HAP-1 (cell line): ENCODE results near the gene NACAD.

Experiments
- DNase-seq, 2 experiments: peaks; one replicate each; pipeline ENCODE4 v3.0.0-alpha.2; 2016 to 2020; ENCODE audit warnings: low spot score in 2 of 2
- H3K27me3 ChIP-seq: fragments of 250-450 bp; sonication (Bioruptor Pico); 2 replicates; pipeline ENCODE4 v1.5.1; 2020; ENCODE audit warnings: low read depth, mild to moderate bottlenecking, moderate library complexity
- H3K36me3 ChIP-seq: fragments of 250-450 bp; sonication (Bioruptor Pico); replicated peaks from 2 replicates; pipeline ENCODE4 v1.5.1; 2020; ENCODE audit warnings: mild to moderate bottlenecking
- H3K4me1 ChIP-seq: fragments of 250-450 bp; sonication (Bioruptor Pico); 2 replicates; pipeline ENCODE4 v1.5.1; 2020; ENCODE audit warnings: mild to moderate bottlenecking
- H3K4me3 ChIP-seq: fragments of 250-450 bp; sonication (Bioruptor Pico); 2 replicates; pipeline ENCODE4 v1.5.1; 2020; ENCODE audit warnings: mild to moderate bottlenecking, moderate library complexity
- H3K9me3 ChIP-seq: fragments of 250-450 bp; sonication (Bioruptor Pico); 2 replicates; pipeline ENCODE4 v1.5.1; 2020; ENCODE audit warnings: mild to moderate bottlenecking, moderate library complexity
- in situ Hi-C: fragments of 300-500 bp; cut with MboI; formaldehyde crosslinking; loops from 3 replicates; pipeline ENCODE4 v1.14.3; 2020; ENCODE audit warnings: low sequenced_read_pairs, inconsistent platforms, mixed read lengths

Gene NACAD

GRCh38 chr7:45071528-45071927 is 17.2 kb downstream of the NACAD start:
- H3K27me3 ChIP-seq = no peaks in the 10 kb centered on the region
- peaks cover 6% of the 10 kb centered on the region for H3K36me3 ChIP-seq
- H3K4me1 ChIP-seq = no peaks in the 10 kb centered on the region
- in situ Hi-C loops = no loop called here
- no peak for DNase-seq
- H3K4me3 ChIP-seq = no peak overlapping the region
- no peaks in the 10 kb centered on the region for H3K9me3 ChIP-seq

DNA sequence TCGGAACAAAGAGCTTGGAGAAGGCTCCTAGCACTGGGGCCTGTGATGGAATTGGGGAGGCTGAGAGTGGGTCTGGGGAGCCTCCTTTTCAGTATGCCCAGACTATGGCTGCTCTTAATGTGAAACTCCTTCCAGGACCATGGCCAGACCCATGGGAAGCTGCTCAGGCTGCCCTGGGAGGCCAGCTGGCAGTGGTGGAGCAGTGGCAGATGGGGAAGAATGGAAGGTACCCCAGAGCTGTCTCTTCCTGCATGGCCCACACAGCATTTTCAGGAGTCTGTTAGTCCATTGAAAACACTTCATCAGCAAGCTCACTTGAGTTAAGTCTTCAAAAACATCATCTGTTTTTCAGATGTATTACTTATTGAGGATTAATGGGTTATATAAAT is 18.5 kb downstream of the NACAD start:
- Histone ChIP-seq H3K27me3 (no peaks in the 10 kb centered on the region), H3K9me3 (no peaks in the 10 kb centered on the region), H3K4me3 (no peak overlapping the region), H3K36me3 (peaks cover 6% of the 10 kb centered on the region), H3K4me1 (no peaks in the 10 kb centered on the region)
- in situ Hi-C loops = no loop called here
- no peak for DNase-seq

- Histone ChIP-seq H3K9me3 (no peaks in the 10 kb centered on the region), H3K4me3 (no peak overlapping the region), H3K4me1 (no peaks in the 10 kb centered on the region), H3K27me3 (no peaks in the 10 kb centered on the region), H3K36me3 (peaks cover 3% of the 10 kb centered on the region; the same call in 1 of the 2 replicates)
- in situ Hi-C loops = no loop called here
- no peak for DNase-seq
Observed at GRCh38 chr7:45069444-45070253, 19.1 kb downstream of the NACAD start.

DNA sequence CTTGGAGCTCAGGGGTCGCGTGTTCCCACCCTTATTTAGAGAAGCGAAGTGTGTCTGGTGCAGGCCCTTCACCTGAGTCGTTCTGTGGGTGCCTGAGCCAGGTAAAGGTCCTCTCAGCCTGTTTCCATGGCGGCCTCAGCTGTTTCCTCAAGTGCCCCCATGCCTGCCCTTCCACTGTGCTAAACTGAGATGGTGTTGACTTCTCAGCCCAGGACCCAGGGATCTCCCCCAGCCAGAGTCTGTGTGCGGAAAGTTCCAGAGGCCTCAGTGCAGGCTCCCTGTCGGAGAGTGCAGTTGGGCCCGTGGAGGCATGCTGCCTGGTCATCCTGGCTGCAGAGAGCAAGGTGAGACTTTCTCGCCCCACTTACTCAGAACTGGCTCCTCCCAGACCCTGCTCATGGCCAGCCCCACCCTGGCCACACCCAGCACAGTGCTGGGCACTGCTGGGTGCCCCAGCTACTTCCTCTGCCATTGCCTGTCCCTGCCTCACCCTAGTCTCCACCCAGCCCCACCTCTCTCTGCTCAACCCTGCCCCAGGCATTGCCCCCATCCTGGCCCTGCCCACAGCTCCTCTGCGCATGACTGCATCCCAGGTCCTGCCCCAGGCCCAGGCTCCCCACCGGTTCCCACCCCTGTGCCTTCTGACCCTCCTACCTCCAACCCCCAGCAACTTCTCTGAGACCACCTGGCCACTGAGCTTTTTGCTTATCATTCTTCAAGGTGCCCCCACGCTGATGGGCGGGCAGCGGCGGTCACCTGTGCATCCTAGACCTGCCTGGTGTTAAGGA is 20.3 kb downstream of the NACAD start:
- no peaks in the 10 kb centered on the region for H3K36me3 ChIP-seq
- no peaks in the 10 kb centered on the region for H3K27me3 ChIP-seq
- H3K4me1 ChIP-seq = no peaks in the 10 kb centered on the region
- in situ Hi-C loops = no loop called here
- DNase-seq = no peak
- no peak overlapping the region for H3K4me3 ChIP-seq
- H3K9me3 ChIP-seq = no peaks in the 10 kb centered on the region

GRCh38 chr7:45067582-45067981 is 21.2 kb downstream of the NACAD start:
- H3K9me3 ChIP-seq = no peaks in the 10 kb centered on the region
- in situ Hi-C loops = no loop called here
- H3K4me1 ChIP-seq = no peaks in the 10 kb centered on the region
- H3K4me3 ChIP-seq = no peak overlapping the region
- no peaks in the 10 kb centered on the region for H3K27me3 ChIP-seq
- H3K36me3 ChIP-seq = no peaks in the 10 kb centered on the region
- DNase-seq = no peak

DNA sequence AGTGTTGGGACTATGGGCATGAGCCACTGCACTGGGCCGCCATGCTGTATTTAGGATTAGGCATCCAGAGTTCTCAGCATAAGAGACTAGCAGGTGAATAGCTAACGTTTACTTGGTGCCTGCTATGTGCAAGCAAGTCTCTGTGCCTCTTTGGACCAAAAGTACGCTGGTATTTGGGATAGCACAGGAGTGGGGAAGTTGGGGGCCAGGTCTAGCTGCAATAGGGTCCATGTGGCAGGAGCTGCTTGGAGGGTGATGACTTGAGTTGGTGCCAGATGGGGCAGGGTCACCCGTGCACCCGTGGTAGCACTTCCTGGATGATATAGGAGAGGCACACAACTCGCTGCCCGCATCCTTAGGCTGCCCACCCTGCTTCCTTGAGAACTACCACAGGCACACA is 22.4 kb downstream of the NACAD start:
- Histone ChIP-seq H3K36me3 (no peaks in the 10 kb centered on the region), H3K4me3 (no peak overlapping the region), H3K27me3 (no peaks in the 10 kb centered on the region), H3K4me1 (no peaks in the 10 kb centered on the region), H3K9me3 (no peaks in the 10 kb centered on the region)
- in situ Hi-C loops = no loop called here
- DNase-seq = no peak

DNA sequence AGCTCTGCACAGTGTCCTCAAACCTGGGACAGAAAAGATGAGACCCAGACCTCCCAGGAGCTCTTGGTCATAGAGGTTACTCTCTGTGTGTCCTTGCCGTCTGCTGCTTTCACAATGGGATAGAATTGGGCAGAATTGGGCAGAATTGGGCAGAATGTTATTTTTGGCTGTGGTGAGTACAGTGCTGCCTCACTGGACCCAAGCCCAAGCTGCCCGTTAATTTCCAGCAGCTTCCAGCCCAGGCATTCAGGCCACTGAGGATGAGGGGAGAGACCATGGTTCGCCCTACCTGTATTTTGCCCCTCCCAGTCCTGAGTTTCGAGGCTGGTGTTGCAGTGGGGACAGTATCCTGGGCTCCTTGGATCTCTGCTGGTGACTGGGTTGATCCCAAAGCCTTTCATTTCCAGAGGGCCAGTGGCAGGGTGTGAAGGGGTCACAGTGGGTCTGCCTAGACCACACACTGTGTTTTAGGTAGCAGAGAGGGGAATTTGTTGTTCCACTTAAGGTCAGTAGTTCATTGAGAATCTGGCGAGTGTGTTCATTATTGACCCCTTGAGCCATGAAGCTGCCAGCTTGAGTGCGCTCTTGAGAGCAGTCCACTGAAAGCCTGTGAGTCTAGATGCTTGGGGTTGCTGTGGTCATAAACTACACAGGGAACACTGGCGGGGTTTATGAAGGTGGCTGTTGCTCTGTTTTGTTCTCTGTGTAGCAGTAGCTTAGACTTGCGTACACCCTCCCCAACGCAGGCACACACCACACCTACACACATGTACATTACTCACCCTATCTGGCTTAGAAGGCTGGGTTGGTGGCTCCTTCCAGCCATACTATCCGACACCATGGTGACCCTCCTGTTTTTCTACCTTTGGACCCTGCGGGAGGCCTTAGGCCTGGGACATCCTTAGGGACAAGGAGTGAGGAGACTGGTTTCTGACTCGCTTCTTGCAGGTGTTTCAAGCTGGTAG is 23.5 kb downstream of the NACAD start:
- H3K36me3 ChIP-seq = no peaks in the 10 kb centered on the region
- H3K4me3 ChIP-seq = no peak overlapping the region
- in situ Hi-C loops = no loop called here
- H3K9me3 ChIP-seq = no peaks in the 10 kb centered on the region
- no peaks in the 10 kb centered on the region for H3K4me1 ChIP-seq
- DNase-seq = no peak
- H3K27me3 ChIP-seq = no peaks in the 10 kb centered on the region

DNA sequence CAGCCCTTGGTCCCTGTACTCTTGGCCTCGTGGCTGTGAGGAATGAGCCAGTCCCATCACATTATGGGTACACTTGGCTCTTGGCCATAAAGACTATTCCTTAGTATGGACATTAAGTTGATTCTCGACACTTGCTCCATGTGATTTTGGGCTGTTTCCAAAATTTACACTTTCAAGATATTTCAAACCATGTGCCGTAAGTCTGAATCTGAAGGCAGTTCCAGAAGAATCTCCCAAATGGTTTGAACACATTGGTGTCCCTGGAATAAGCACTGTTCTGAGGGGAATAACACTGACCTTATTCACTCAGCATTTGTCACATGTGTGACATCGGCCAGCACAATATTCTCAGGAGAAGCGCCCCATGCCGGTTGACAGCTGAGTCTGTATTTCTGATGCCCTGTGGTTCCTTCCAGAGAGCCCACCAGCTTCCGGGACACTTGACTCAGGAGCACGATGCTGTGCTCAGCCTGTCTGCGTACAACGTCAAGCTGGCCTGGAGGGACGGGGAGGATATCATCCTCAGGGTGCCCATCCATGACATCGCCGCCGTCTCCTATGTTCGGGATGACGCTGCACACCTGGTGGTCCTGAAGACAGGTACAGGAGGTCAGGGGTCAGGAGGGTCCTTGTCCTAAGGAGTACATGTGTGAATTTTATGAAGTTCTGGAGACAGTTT is 24.6 kb downstream of the NACAD start:
- no peaks in the 10 kb centered on the region for H3K27me3 ChIP-seq
- no peak for DNase-seq
- no peaks in the 10 kb centered on the region for H3K4me1 ChIP-seq
- H3K36me3 ChIP-seq = no peaks in the 10 kb centered on the region
- H3K4me3 ChIP-seq = no peak overlapping the region
- in situ Hi-C loops = no loop called here
- no peaks in the 10 kb centered on the region for H3K9me3 ChIP-seq

DNA sequence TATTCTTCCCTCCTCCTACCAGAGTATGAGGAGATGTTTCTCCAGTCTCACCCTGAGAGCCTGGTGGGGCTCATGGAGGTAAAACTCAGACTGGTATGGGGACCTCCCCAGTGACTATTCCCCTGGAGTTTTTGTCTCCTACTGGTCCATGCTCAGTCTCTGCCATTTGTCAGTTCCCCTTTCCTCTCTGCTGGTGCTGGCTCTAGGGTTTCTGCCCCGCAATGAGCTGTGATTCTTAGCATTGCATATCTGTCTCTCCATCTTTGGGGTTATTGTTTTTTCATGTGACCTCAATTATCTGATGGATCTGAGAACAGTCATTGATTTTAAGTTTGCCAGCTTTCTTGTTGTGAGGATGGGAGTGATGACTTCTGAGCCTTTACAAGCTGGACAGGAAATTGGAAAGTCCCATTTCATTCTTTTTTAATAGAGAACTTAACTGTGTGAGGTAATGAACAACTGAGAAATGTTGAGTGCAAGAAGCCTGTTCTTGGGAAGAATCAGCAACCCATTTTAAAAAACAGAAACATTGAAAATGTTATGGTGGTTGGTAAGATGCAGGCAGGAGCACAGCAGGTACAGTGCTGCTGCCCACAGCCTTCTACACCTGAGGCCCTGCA is 26.9 kb downstream of the NACAD start:
- Histone ChIP-seq H3K36me3 (no peaks in the 10 kb centered on the region), H3K4me1 (no peaks in the 10 kb centered on the region), H3K27me3 (no peaks in the 10 kb centered on the region), H3K9me3 (no peaks in the 10 kb centered on the region), H3K4me3 (no peak overlapping the region)
- in situ Hi-C loops = no loop called here
- no peak for DNase-seq

DNA sequence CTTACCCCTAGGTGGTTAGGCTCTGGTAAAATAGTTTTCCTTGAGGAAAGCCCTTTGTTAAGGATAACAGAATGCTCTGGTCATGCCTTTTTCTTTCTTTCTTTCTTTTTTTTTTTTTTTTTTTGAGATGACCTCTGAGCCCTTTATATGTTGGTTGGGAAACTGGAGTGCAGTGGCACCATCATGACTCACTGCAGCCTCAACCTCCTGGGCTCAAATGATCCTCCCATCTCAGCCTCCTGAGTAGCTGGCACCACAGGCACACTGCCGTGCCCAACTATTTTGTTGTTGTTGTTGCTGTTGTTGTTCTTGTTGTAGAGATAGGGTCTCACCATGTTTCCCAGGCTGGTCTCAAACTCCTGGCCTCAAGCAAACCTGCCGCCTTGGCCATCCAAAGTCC is 27.4 kb downstream of the NACAD start:
- Histone ChIP-seq H3K27me3 (no peaks in the 10 kb centered on the region), H3K36me3 (no peaks in the 10 kb centered on the region), H3K4me3 (no peak overlapping the region), H3K9me3 (no peaks in the 10 kb centered on the region), H3K4me1 (no peaks in the 10 kb centered on the region)
- in situ Hi-C loops = no loop called here
- no peak for DNase-seq

DNA sequence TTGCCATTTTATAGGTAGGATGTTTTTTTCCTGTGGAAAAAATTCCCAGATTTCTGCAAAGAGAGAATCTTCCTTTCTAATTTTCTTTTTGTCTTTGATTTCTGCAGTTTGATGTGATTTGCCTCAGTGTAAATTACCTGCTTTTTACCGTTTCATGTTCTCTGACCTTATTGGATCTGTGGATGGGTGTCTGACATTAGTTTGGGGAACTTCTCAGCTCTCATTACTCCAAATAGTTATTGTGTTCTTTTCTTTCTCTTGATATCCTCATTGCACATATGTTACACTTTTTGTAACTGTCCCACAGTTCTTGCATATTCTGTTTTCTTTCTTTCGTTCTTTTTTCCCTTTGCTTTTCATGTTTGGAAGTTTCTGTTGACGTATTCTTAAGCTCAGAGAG is 28.5 kb downstream of the NACAD start:
- H3K36me3 ChIP-seq = no peaks in the 10 kb centered on the region

DNA sequence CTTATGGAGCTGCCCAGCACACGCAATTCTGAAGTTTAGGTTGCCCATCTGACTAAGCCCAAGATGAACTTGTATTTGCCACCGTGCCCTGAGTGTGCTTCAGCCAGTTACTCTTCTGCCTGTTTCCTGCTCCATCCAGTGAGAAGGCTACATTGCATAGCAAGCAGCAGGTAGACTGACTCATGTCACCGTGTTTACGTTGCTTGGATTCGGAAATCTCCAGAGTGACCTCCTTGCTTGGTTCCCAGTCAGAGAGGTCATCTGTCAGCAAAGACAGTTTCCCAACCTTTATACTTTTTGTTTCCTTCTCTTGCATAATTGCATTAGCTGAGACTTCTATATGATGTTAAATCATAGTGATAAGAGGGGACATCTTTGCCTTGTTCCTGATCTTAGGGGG is 30.9 kb downstream of the NACAD start:
- Histone ChIP-seq H3K4me1 (no peaks in the 10 kb centered on the region), H3K27me3 (no peaks in the 10 kb centered on the region), H3K9me3 (no peaks in the 10 kb centered on the region), H3K36me3 (no peaks in the 10 kb centered on the region), H3K4me3 (no peak overlapping the region)
- DNase-seq = no peak
- in situ Hi-C loops = no loop called here

More for the DNA sequence above, 28.5 kb downstream of the NACAD start:
- Histone ChIP-seq H3K4me3 (no peak overlapping the region), H3K4me1 (no peaks in the 10 kb centered on the region), H3K9me3 (no peaks in the 10 kb centered on the region), H3K27me3 (no peaks in the 10 kb centered on the region)
- in situ Hi-C loops = no loop called here
- no peak for DNase-seq
